ENCODE data around the gene TTI1.

- TF ChIP-seq CTCF (IDR thresholded peaks at IDR 0.05; ENCODE audit: low read depth, low read length) (no peak), POLR2A (IDR thresholded peaks at IDR 0.05; ENCODE audit: extremely low read depth, insufficient read length) (no peak)
- TF ChIP-seq, protein P1, sequence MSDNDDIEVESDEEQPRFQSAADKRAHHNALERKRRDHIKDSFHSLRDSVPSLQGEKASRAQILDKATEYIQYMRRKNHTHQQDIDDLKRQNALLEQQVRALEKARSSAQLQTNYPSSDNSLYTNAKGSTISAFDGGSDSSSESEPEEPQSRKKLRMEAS (IDR thresholded peaks at IDR 0.05; ENCODE audit: low read depth, low read length): no peak
These were observed 42.1 kb upstream of the TTI1 start for GRCh38 chr20:38075161-38075998.
